Activated CD4-positive, alpha-beta memory T cell treated with anti-CD3 and anti-CD28 coated beads for 36 hours (primary cell): ENCODE measurements around the gene TAF1B. TPM values are rescaled to one million over a fixed set of nuclear protein-coding genes. Genes with fewer than 3 reads are reported as not detected.
"Not testable (repeated sequence)": the region's sequence is repeated elsewhere in the genome, so short reads cannot be mapped to it uniquely, and the experiment has no call there.

ENCODE experiments used
- CTCF ChIA-PET: fragments of 350-600 bp; sonication (Branson Sonifier 250); formaldehyde crosslinking; loops from one replicate; lab custom pipeline; 2021; ENCODE audit warnings: antibody characterized with exemption, inconsistent platforms; lab: Charles Lee
- POLR2A ChIA-PET: fragments of 350-600 bp; sonication (Branson Sonifier 250); formaldehyde crosslinking; loops from one replicate; lab custom pipeline; 2021; ENCODE audit warnings: antibody characterized with exemption; lab: Charles Lee
- DNase-seq: peaks from one replicate; pipeline ENCODE4 v3.0.0-alpha.2; 2020
- H3K27ac Mint-ChIP-seq: one replicate; pipeline ENCODE4 v1.8.0; 2021; ENCODE audit warnings: mixed read lengths
- H3K27me3 Mint-ChIP-seq: one replicate; pipeline ENCODE4 v1.8.0; 2021; ENCODE audit warnings: mixed read lengths
- H3K36me3 Mint-ChIP-seq: one replicate; pipeline ENCODE4 v1.8.0; 2021; ENCODE audit warnings: mixed read lengths
- H3K4me1 Mint-ChIP-seq: one replicate; pipeline ENCODE4 v1.8.0; 2021; ENCODE audit warnings: low read depth, mixed read lengths
- H3K4me3 Mint-ChIP-seq: one replicate; pipeline ENCODE4 v1.8.0; 2021; ENCODE audit warnings: mild to moderate bottlenecking, mixed read lengths
- H3K9me3 Mint-ChIP-seq: one replicate; pipeline ENCODE4 v1.8.0; 2021; ENCODE audit warnings: mixed read lengths
- intact Hi-C: fragments of 100-400 bp; cut with micrococcal nuclease; formaldehyde crosslinking; loops from one replicate; pipeline ENCODE4 v1.15.1; 2023
- total RNA-seq, 2 experiments: library from RNA; stranded (reverse); gene quantifications; one replicate each; pipeline ENCODE4 v1.2.3, GENCODE V29; 2021

The TAF1B gene
- total RNA-seq, 2 experiments from 2014 or later: 32.6 TPM

DNA sequence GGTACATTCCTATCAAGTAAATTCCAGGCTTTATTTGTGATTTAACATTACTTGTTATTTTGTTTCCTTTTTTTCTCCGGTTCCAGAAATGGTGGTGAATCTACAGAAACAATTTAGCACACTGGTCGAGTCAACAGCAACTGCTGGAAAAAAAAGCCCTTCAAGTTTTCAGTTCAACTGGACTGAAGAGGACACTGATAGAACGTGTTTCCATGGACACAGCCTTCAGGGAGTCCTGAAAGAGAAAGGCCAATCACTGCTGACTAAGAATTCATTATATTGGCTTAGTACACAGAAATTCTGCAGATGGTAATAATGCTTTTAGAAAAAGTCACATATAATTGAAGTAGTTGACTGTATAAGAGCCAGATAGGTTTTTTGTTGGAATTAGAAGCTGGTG, 76.2 kb downstream of the TAF1B start:
- Mint-ChIP-seq H3K27ac (no peak overlapping the region), H3K36me3 (peaks cover 14% of the 10 kb centered on the region), H3K4me1 (peaks cover 4% of the 10 kb centered on the region), H3K27me3 (no peaks in the 10 kb centered on the region), H3K4me3 (no peak overlapping the region), H3K9me3 (no peaks in the 10 kb centered on the region)
- intact Hi-C loops: no loop called here
- ChIA-PET CTCF (interaction anchor here (0.7 kb wide), 1 partner anchor 119 kb away, joined by 3 read pairs; no protein-coding TSS in a partner anchor), POLR2A (no interaction called here)
- DNase-seq: no peak

DNA sequence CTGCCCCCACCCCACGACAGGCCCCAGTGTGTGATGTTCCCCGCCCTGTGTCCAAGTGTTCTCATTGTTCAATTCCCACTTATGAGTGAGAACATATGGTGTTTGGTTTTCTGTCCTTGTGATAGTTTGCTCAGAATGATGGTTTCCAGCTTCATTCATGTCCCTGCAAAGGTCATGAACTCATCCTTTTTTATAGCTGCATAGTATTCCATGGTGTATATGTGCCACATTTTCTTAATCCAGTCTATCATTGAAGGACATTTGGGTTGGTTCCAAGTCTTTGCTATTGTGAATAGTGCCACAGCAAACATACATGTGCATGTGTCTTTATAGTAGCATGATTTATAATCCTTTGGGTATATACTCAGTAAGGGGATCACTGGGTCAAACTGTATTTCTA, 83.7 kb downstream of the TAF1B start:
- H3K36me3 Mint-ChIP-seq: peaks cover 46% of the 10 kb centered on the region
- H3K27ac Mint-ChIP-seq, CTCF ChIA-PET, POLR2A ChIA-PET, H3K4me3 Mint-ChIP-seq, DNase-seq, H3K9me3 Mint-ChIP-seq, H3K27me3 Mint-ChIP-seq, H3K4me1 Mint-ChIP-seq, intact Hi-C loops: not testable (repeated sequence)

DNA sequence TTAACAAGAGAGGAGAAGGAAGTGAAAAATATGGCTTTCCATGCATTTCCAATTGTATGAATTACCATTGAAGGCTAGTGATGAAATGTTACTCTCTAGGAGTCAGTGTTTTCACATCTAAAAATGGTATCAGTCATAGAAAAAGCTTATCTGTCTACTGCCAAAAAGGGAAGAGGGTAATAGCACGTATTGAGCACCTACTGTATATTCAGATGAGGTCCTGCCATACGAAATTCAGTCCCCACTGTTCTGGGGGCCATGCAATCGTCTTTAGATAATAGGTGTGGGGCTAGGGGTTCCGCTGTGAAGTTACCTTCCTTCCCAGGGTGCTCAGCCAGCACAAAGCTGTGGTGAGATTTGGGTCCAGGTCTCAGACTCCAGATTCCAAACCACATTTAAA, 94.0 kb downstream of the TAF1B start:
- Mint-ChIP-seq H3K36me3 (peaks cover 13% of the 10 kb centered on the region), H3K27me3 (no peaks in the 10 kb centered on the region), H3K4me1 (peaks cover 5% of the 10 kb centered on the region), H3K27ac (no peak overlapping the region), H3K4me3 (no peak overlapping the region), H3K9me3 (no peaks in the 10 kb centered on the region)
- ChIA-PET CTCF (interaction anchor here (1.6 kb wide), 2 partner anchors 123 to 138 kb away, joined by 3 to 4 read pairs; no protein-coding TSS in a partner anchor), POLR2A (no interaction called here)
- DNase-seq: no peak
- intact Hi-C loops: no loop called here

DNA sequence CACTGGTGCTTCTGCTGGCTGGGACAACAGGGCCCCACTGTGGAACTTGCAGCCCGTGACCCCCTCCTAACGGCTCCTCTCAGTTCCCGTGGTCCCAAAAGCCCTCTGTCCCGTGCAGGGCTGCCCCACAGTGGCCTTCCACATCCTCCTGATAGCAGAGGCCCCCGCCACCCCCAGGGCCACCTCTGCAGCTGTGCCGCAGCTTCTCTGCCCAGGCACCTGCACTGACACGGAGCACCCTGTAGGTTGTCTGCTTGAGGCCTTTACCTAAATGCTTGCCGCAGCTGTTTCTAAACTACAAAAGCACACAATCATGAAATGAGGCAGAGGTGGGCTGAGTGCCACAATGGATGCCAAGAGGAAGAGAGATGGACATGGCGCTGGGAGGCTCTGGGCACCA, 94.7 kb downstream of the TAF1B start:
- peaks cover 9% of the 10 kb centered on the region for H3K36me3 Mint-ChIP-seq
- POLR2A ChIA-PET: no interaction called here
- CTCF ChIA-PET: interaction anchor here (1.6 kb wide), 1 partner anchor 124 kb away, joined by 4 read pairs; no protein-coding TSS in a partner anchor
- no peaks in the 10 kb centered on the region for H3K9me3 Mint-ChIP-seq
- intact Hi-C loops: no loop called here
- DNase-seq: no peak
- peaks cover 2% of the 10 kb centered on the region for H3K27me3 Mint-ChIP-seq
- H3K4me1 Mint-ChIP-seq: peaks cover 5% of the 10 kb centered on the region
- no peak overlapping the region for H3K27ac Mint-ChIP-seq
- H3K4me3 Mint-ChIP-seq: no peak overlapping the region

DNA sequence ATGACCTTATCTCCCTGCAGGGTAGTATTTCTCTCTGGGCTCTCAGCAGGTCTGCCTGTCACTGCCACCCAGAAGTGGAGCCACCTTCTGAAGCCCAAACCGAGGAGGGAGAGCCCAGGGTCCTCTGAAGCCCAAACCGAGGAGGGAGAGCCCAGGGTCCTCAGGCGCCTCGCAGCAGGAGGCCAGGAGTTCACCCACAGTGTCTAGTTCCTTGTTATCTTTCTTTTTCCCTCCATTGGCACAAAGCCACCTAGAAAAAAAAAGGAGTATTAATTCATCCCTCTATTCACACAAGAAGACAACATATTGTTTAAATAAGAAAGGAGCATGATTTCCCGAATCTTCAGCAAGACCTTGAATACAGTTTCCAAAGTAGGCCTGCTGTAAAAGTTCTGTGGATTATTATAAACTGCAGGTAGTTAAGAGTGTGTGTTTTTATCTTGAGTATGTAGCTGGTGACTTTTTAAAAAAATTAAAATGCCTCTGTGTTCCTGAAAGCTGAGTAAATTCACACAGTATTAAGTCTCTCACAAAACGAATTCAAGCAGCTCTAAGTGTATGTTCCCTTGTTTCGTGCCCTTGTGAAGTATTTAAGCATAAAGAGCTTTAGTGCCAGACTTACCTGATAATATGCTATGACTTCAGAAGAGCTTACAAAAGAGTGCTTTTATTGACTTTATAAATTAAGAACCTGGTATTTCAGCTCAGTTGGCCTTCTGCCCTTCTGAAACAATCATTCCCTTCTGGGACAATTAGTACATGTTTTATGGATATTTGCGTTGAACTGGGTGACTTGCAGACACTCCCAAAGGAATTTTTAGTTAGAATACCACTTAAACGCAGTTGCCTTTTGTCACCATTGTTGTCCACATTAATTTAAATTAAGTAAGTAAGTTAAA, 96.6 kb downstream of the TAF1B start:
- Mint-ChIP-seq H3K4me1 (peaks cover 5% of the 10 kb centered on the region), H3K27ac (no peak overlapping the region), H3K27me3 (peaks cover 2% of the 10 kb centered on the region), H3K4me3 (no peak overlapping the region), H3K9me3 (no peaks in the 10 kb centered on the region), H3K36me3 (peaks cover 3% of the 10 kb centered on the region)
- no peak for DNase-seq
- ChIA-PET CTCF (interaction anchor here (0.5 to 1.3 kb wide), 5 partner anchors 25 to 132 kb away, joined by 3 read pairs; no protein-coding TSS in a partner anchor), POLR2A (no interaction called here)
- intact Hi-C loops: no loop called here

DNA sequence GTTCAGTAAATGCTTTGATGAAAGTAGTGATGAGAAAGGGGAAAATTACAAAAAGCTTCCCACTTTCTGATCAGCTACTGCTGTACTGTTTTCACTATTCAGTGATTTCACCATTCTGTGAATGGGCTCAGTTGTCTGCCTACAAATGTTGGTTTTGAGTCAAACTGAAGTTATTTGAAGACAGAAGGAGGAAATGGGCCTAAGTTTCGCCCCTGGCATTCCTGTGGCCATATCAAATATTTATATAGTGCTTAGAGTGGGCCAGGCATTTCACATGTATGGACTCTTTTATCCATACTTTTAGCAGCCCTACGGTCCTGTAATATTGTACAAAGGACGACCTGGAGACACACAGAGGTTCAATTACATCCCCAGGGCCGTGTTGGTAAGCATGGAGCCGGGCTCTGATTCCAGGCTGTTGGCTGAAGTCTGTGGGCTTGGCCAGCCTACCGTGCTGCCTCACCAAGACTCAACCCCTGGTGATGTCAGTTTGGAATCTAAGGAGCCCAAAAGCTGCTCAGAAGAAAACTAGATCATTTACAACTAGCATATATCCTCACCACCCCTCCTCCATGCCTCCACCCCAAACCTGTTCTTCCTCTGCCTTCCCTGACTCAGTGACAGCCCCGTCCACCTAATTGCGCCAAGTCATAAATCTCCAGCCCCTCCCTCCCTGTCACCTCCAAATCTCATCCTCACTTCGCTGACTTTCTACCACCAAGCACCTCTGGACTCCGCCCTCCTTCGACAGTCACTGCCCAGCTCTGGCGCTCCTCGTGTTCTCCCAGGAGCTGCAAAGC, 98.1 kb downstream of the TAF1B start:
- peaks cover 13% of the 10 kb centered on the region for H3K27me3 Mint-ChIP-seq
- intact Hi-C loops: no loop called here

DNA sequence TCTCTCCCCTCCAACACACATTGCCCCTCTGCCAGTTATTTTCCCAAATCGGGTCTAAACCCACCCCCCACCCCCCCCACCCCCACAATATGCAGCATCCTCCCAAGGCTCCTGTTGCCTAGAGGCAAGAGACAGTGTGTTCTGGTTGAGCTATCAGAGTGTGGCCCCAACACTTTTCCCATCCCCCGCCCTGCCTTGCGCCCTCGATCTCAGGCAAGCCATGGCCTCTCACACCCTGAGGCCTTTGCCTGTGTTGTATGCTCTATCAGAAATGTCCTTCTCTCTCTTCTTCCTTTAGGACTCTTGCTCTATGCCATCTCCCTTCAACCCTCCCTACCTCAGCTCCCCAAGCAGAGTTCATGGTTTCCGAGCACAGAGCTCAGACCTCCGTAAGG, 98.7 kb downstream of the TAF1B start:
- Mint-ChIP-seq H3K4me1 (peaks cover 5% of the 10 kb centered on the region), H3K4me3 (no peak overlapping the region), H3K36me3 (no peaks in the 10 kb centered on the region), H3K9me3 (no peaks in the 10 kb centered on the region), H3K27me3 (peaks cover 14% of the 10 kb centered on the region), H3K27ac (no peak overlapping the region)
- ChIA-PET CTCF (interaction anchor here (0.7 to 1.9 kb wide), 6 partner anchors 28 to 142 kb away, joined by 3 to 9 read pairs (median 4); no protein-coding TSS in a partner anchor), POLR2A (no interaction called here)
- intact Hi-C loops: no loop called here
- no peak for DNase-seq

More for the DNA sequence above, 98.1 kb downstream of the TAF1B start:
- H3K36me3 Mint-ChIP-seq: no peaks in the 10 kb centered on the region
- H3K4me1 Mint-ChIP-seq: peaks cover 5% of the 10 kb centered on the region
- H3K9me3 Mint-ChIP-seq: no peaks in the 10 kb centered on the region
- DNase-seq: no peak
- CTCF ChIA-PET: interaction anchor here (0.7 to 1.3 kb wide), 4 partner anchors 27 to 141 kb away, joined by 3 to 9 read pairs (median 4); no protein-coding TSS in a partner anchor
- no peak overlapping the region for H3K4me3 Mint-ChIP-seq
- no peak overlapping the region for H3K27ac Mint-ChIP-seq
- POLR2A ChIA-PET: no interaction called here

DNA sequence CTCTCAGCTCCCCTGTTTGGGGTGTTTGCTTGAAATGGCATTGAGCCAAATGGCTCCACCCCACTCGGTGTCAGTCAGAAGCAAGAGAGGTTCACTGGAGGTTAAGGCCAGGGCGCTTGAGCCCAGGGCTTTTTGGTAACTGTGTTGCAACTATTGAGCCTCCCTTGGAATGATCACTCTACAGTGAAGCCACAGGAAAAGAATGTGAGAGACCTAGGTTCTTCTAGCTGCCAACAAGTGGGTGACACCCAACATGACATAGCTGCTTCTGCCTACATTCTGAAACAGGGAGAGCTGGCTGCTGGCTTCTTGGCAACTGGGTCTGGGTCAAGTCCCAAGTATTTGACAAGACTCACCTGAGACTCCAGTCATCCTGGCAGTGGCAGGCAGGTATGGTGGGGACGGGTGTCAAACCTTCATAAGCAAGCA, 101.1 kb downstream of the TAF1B start:
- intact Hi-C loops: no loop called here
- Mint-ChIP-seq H3K27me3 (peaks cover 14% of the 10 kb centered on the region), H3K36me3 (no peaks in the 10 kb centered on the region), H3K27ac (no peak overlapping the region), H3K9me3 (no peaks in the 10 kb centered on the region), H3K4me3 (no peak overlapping the region), H3K4me1 (peaks cover 5% of the 10 kb centered on the region)
- ChIA-PET CTCF (no interaction called here), POLR2A (no interaction called here)
- no peak for DNase-seq

DNA sequence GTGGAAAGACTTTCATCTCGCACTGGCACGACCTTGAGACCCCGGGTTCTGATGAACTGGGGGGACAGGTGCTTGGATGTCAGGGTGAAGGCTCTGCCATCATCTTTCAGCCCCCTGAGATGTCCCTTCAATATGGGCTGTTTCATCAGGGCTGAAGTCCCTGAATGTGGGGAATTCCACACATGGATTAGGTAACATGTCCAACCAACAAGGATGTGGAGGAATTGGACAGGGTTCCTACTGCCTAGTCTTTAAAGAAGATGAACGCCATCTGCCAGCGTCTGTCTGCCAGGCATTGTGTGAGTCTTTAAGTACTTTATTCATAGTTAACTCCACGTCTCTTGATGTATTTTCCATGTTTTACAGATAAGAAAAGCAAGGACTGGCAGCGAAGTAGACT, 102.3 kb downstream of the TAF1B start:
- Mint-ChIP-seq H3K36me3 (no peaks in the 10 kb centered on the region), H3K4me1 (peaks cover 7% of the 10 kb centered on the region), H3K27ac (no peak overlapping the region), H3K27me3 (peaks cover 24% of the 10 kb centered on the region), H3K4me3 (no peak overlapping the region), H3K9me3 (no peaks in the 10 kb centered on the region)
- ChIA-PET CTCF (no interaction called here), POLR2A (no interaction called here)
- intact Hi-C loops: no loop called here
- no peak for DNase-seq

DNA sequence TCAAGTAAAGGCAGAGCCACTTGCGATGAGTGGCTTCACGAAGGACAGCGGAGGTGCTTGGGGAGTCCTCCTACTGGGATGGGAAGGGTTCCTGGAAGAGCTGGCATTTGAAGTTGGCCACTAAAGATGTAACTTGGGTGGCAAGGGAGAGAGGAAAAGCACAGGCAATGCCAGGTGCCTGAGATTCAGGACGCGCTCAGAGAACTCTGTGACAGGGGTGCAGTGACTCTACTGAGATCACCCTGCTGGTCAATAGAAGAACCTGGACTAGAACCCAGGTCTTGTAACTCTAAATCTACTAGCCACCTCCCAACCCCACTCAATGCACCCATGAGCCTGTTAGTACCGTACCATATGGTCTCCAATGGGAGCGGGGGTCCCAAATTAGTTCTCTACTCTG, 102.8 kb downstream of the TAF1B start:
- no peaks in the 10 kb centered on the region for H3K9me3 Mint-ChIP-seq
- DNase-seq: no peak
- POLR2A ChIA-PET: no interaction called here
- peaks cover 24% of the 10 kb centered on the region for H3K27me3 Mint-ChIP-seq
- H3K4me1 Mint-ChIP-seq: peaks cover 4% of the 10 kb centered on the region
- CTCF ChIA-PET: no interaction called here
- no peaks in the 10 kb centered on the region for H3K36me3 Mint-ChIP-seq
- no peak overlapping the region for H3K4me3 Mint-ChIP-seq
- intact Hi-C loops: no loop called here
- no peak overlapping the region for H3K27ac Mint-ChIP-seq

DNA sequence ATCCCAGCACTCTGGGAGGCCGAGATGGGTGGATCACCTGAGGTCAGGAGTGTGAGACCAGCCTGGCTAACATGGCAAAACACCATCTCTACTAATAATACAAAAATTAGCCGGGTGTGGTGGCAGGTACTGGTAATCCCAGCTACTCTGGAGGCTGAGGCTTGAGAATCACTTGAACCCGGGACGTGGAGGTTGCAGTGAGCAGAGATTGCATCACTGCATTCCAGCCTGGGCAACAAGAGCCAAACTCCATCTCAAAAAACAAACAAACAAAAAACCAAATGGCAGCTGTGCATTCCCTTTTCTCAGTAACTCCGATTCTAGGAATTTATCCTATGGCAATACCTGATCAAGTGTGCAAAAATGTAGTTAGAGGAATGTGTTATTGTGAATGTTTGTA, 103.5 kb downstream of the TAF1B start:
- H3K4me3 Mint-ChIP-seq: no peak overlapping the region
- H3K36me3 Mint-ChIP-seq: no peaks in the 10 kb centered on the region
- ChIA-PET POLR2A (no interaction called here), CTCF (interaction anchor here (0.7 to 1.1 kb wide), 2 partner anchors 37 to 102 kb away, joined by 3 read pairs; no protein-coding TSS in a partner anchor)
- no peak overlapping the region for H3K27ac Mint-ChIP-seq
- no peak for DNase-seq
- H3K4me1 Mint-ChIP-seq: peaks cover 2% of the 10 kb centered on the region
- intact Hi-C loops: no loop called here
- no peaks in the 10 kb centered on the region for H3K9me3 Mint-ChIP-seq
- H3K27me3 Mint-ChIP-seq: peaks cover 24% of the 10 kb centered on the region

DNA sequence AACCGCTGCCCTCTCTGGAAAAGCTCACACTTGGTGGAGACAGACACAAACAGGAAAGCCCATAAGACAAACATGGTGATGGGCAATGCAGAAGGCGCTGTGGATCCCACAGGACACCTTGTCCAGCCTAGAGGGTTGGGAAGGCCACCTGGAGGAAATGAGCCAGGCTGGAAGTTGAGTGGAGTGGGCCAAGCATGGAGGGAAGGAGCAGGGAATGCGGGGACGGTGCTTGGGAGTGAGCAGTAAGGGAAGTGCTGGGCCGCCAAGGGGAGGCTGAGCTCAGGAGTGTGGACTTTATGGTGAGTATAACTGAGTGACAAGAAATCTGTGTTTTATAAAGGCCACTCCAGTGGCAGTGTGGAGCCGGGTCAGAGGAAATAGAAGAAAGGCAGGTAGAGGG, 105.4 kb downstream of the TAF1B start:
- no peak overlapping the region for H3K4me3 Mint-ChIP-seq
- ChIA-PET CTCF (interaction anchor here (1.0 kb wide), 1 partner anchor 135 kb away, joined by 3 read pairs; no protein-coding TSS in a partner anchor), POLR2A (no interaction called here)

More for the DNA sequence above, 105.4 kb downstream of the TAF1B start:
- Mint-ChIP-seq H3K9me3 (no peaks in the 10 kb centered on the region), H3K4me1 (peaks cover 5% of the 10 kb centered on the region), H3K36me3 (no peaks in the 10 kb centered on the region), H3K27me3 (peaks cover 35% of the 10 kb centered on the region), H3K27ac (no peak overlapping the region)
- intact Hi-C loops: no loop called here
- DNase-seq: no peak
